ENCODE data around the gene PDE4D. TPM values are rescaled to one million over a fixed set of nuclear protein-coding genes. Genes with fewer than 3 reads are reported as not detected.

Gene PDE4D
- total RNA-seq, 1 donor, result 12.7 TPM

- DNase-seq (ENCODE audit: low read depth), result peak; percentile 75
- no peak overlapping the region for H3K4me3 ChIP-seq (ENCODE audit: low read depth, low read length)
- peak; percentile 54 for TF ChIP-seq CTCF (IDR thresholded peaks at IDR 0.05; ENCODE audit: insufficient read depth, low read length)
Measured at GRCh38 chr5:59813761-59814536, 79.6 kb downstream of the PDE4D start.

GRCh38 chr5:59810041-59810440 lies 83.5 kb downstream of the PDE4D start:
- peak overlapping the region; percentile 44 for H3K4me3 ChIP-seq (ENCODE audit: low read depth, low read length)
- peak; percentile 82 for DNase-seq (ENCODE audit: low read depth)

GRCh38 chr5:59807806-59808205 lies 85.7 kb downstream of the PDE4D start:
- TF ChIP-seq CTCF (IDR thresholded peaks at IDR 0.05; ENCODE audit: insufficient read depth, low read length), result no peak

More at GRCh38 chr5:59810041-59810440, 83.5 kb downstream of the PDE4D start:
- peak; percentile 90 for TF ChIP-seq CTCF (IDR thresholded peaks at IDR 0.05; ENCODE audit: insufficient read depth, low read length)

GRCh38 chr5:59800347-59800893 lies 93.1 kb downstream of the PDE4D start:
- DNase-seq (ENCODE audit: low read depth), result no peak
- no peak for TF ChIP-seq CTCF (IDR thresholded peaks at IDR 0.05; ENCODE audit: insufficient read depth, low read length)
- H3K4me3 ChIP-seq (ENCODE audit: low read depth, low read length), result no peak overlapping the region

More at GRCh38 chr5:59807806-59808205, 85.7 kb downstream of the PDE4D start:
- no peak for DNase-seq (ENCODE audit: low read depth)
- H3K4me3 ChIP-seq (ENCODE audit: low read depth, low read length), result no peak overlapping the region

GRCh38 chr5:59799668-59800346 lies 93.7 kb downstream of the PDE4D start:
- TF ChIP-seq CTCF (IDR thresholded peaks at IDR 0.05; ENCODE audit: insufficient read depth, low read length), result peak; percentile 64
- no peak overlapping the region for H3K4me3 ChIP-seq (ENCODE audit: low read depth, low read length)
- DNase-seq (ENCODE audit: low read depth), result peak; percentile 68

- DNase-seq (ENCODE audit: low read depth), result no peak
- no peak overlapping the region for H3K4me3 ChIP-seq (ENCODE audit: low read depth, low read length)
- TF ChIP-seq CTCF (IDR thresholded peaks at IDR 0.05; ENCODE audit: insufficient read depth, low read length), result no peak
Measured at GRCh38 chr5:59798862-59799667, 94.5 kb downstream of the PDE4D start.

All from fibroblast of the aortic adventitia (primary cell).